Muscle of leg (tissue), 16 donors: ENCODE data around the gene CAPN12. TPM values are rescaled to one million over a fixed set of nuclear protein-coding genes. Genes with fewer than 3 reads are reported as not detected.
A peak's percentile ranks its signal among the peaks of the same experiment; 100 is the strongest.
"Not testable (repeated sequence)": the region's sequence is repeated elsewhere in the genome, so short reads cannot be mapped to it uniquely, and the experiment has no call there.

Experiments used
- DNase-seq: peaks from one replicate; pipeline ENCODE4 v3.0.0; 2013
- H3K27ac ChIP-seq: one replicate; pipeline ENCODE4 v1.5.1; 2013; ENCODE audit warnings: mild to moderate bottlenecking, low read length, control low read depth
- H3K27me3 ChIP-seq: one replicate; pipeline ENCODE4 v1.6.1; 2013; ENCODE audit warnings: low read length; ENCODE audit not compliant: control insufficient read depth, insufficient read depth
- H3K36me3 ChIP-seq: one replicate; pipeline ENCODE4 v1.6.1; 2013; ENCODE audit warnings: low read length; ENCODE audit not compliant: control insufficient read depth, insufficient read depth
- H3K4me1 ChIP-seq: one replicate; pipeline ENCODE4 v1.6.1; 2013; ENCODE audit warnings: low read length; ENCODE audit not compliant: control insufficient read depth, insufficient read depth
- H3K4me3 ChIP-seq: one replicate; pipeline ENCODE4 v1.5.1; 2013; ENCODE audit warnings: low read length, control low read depth
- H3K9me3 ChIP-seq: replicated peaks from 2 replicates; pipeline ENCODE4 v1.6.1; 2013; ENCODE audit warnings: low read depth, low read length; ENCODE audit not compliant: control insufficient read depth
- WGBS: methylation state at CpG from one replicate; pipeline ENCODE4 v1.1.5; 2013; ENCODE audit warnings: missing lambda C conversion rate; ENCODE audit not compliant: insufficient coverage; 5-methylcytosine and 5-hydroxymethylcytosine counted together
- long read RNA-seq, 11 donors: transcript quantifications; one replicate each; lab custom pipeline, GENCODE V29; 2026
- polyA plus RNA-seq, 8 donors: library from polyadenylated mRNA; unstranded; fragments of 120-200 nt; gene quantifications; one replicate each; pipeline versions ENCODE4 v1.2.1 to v1.2.3, GENCODE V29; 2013; ENCODE audit warnings: inconsistent platforms in 1 of 8, low replicate concordance in 1 of 8; ENCODE audit not compliant: insufficient read length in 8 of 8, insufficient read depth in 1 of 8
- total RNA-seq: library from RNA; stranded (reverse); fragments of 120-200 nt; gene quantifications from one replicate; pipeline ENCODE4 v1.2.4, GENCODE V29; 2013

Gene CAPN12
- total RNA-seq (0.62 TPM), polyA plus RNA-seq (1 to 10 TPM in 6 of 8 donors, under 1 TPM in 2; 0.23 to 2.1 (median 1.2) TPM)
- long read RNA-seq, donor 1 = 0 reads
- long read RNA-seq, donor 2 = 0 reads
- long read RNA-seq, donor 3 = 0 reads
- long read RNA-seq, donor 4 = 0 reads
- long read RNA-seq, donor 5 = 0 reads
- long read RNA-seq, donor 6 = 0 reads
- long read RNA-seq, donor 7, partial matches to known transcripts = 0 of 1 reads
- long read RNA-seq, donor 7, other reads (novel, unspliced or antisense) = 0 of 1 reads
- long read RNA-seq, donor 8, partial matches to known transcripts = 0 of 1 reads
- long read RNA-seq, donor 8, other reads (novel, unspliced or antisense) = 0 of 1 reads
- long read RNA-seq, donor 9 = 0 reads
- long read RNA-seq, donor 10 = 0 reads
- long read RNA-seq, donor 11 = 0 reads

GRCh38 chr19:38744298-38744681 lies at the start of gene CAPN12:
CAPN12 (minus strand) TSS chr19:38744474; CDS start chr19:38744165, 309 bp downstream.
- Histone ChIP-seq H3K36me3 (no peaks in the 10 kb centered on the region), H3K27ac (no peak within 1 kb of the TSS)

GRCh38 chr19:38793671-38794070 lies 49.4 kb upstream of the CAPN12 start:
- Histone ChIP-seq H3K36me3 (no peaks in the 10 kb centered on the region), H3K27ac (no peak overlapping the region), H3K27me3 (no peaks in the 10 kb centered on the region), H3K4me1 (peaks cover 10% of the 10 kb centered on the region), H3K4me3 (no peak overlapping the region), H3K9me3 (no peaks in the 10 kb centered on the region)
- DNase-seq = no peak
- WGBS = no CpG with 5 or more reads among the region's 5 CpGs

More at GRCh38 chr19:38744298-38744681, at the start of gene CAPN12:
- no peak within 1 kb of the TSS for H3K4me3 ChIP-seq
- WGBS = 82% methylated on average over 6 of the region's 10 CpGs
- H3K4me1 ChIP-seq = no peaks in the 10 kb centered on the region
- no peaks in the 10 kb centered on the region for H3K27me3 ChIP-seq
- H3K9me3 ChIP-seq = no peaks in the 10 kb centered on the region
- no peak for DNase-seq

- Histone ChIP-seq H3K9me3 (no peaks in the 10 kb centered on the region), H3K4me3 (no peak overlapping the region), H3K36me3 (no peaks in the 10 kb centered on the region), H3K4me1 (peaks cover 12% of the 10 kb centered on the region), H3K27ac (no peak overlapping the region), H3K27me3 (no peaks in the 10 kb centered on the region)
- DNase-seq = no peak
- WGBS = 23% methylated on average over 4 of the region's 8 CpGs
Measured at GRCh38 chr19:38793177-38793576, 48.9 kb upstream of the CAPN12 start.

- WGBS = 5% methylated on average over 41 of the region's 71 CpGs
- no peaks in the 10 kb centered on the region for H3K36me3 ChIP-seq
- peak overlapping the region; percentile 45 for H3K27ac ChIP-seq
- no peaks in the 10 kb centered on the region for H3K27me3 ChIP-seq
- peak; percentile 47 for DNase-seq
- H3K9me3 ChIP-seq = no peaks in the 10 kb centered on the region
- H3K4me1 ChIP-seq = peaks cover 12% of the 10 kb centered on the region
- peak overlapping the region; percentile 25 for H3K4me3 ChIP-seq
Measured at GRCh38 chr19:38792250-38793111, 48.2 kb upstream of the CAPN12 start.

GRCh38 chr19:38791451-38792064 lies 47.3 kb upstream of the CAPN12 start:
- WGBS = no CpG with 5 or more reads among the region's 40 CpGs
- H3K4me1 ChIP-seq = peaks cover 12% of the 10 kb centered on the region
- H3K27me3 ChIP-seq, H3K27ac ChIP-seq, H3K4me3 ChIP-seq, H3K9me3 ChIP-seq, H3K36me3 ChIP-seq, DNase-seq: not testable (repeated sequence)

GRCh38 chr19:38790507-38791403 lies 46.5 kb upstream of the CAPN12 start:
- H3K36me3 ChIP-seq, H3K4me3 ChIP-seq, H3K27me3 ChIP-seq, H3K27ac ChIP-seq, DNase-seq, H3K9me3 ChIP-seq: not testable (repeated sequence)
- no CpG with 5 or more reads among the region's 49 CpGs for WGBS
- H3K4me1 ChIP-seq = peaks cover 12% of the 10 kb centered on the region

GRCh38 chr19:38788478-38789243 lies 44.4 kb upstream of the CAPN12 start, which contains the start of gene LGALS7B:
LGALS7B (plus strand) TSS chr19:38789200; CDS start chr19:38789227, 27 bp downstream.
- no peaks in the 10 kb centered on the region for H3K36me3 ChIP-seq
- H3K4me3 ChIP-seq = no peak within 1 kb of the TSS
- no peak within 1 kb of the TSS for H3K27ac ChIP-seq
- peaks cover 12% of the 10 kb centered on the region for H3K4me1 ChIP-seq
- no peaks in the 10 kb centered on the region for H3K9me3 ChIP-seq
- WGBS = 46% methylated on average over 8 of the region's 17 CpGs
- no peaks in the 10 kb centered on the region for H3K27me3 ChIP-seq
- no peak for DNase-seq

- H3K4me3 ChIP-seq = no peak overlapping the region
- H3K9me3 ChIP-seq = no peaks in the 10 kb centered on the region
- no peaks in the 10 kb centered on the region for H3K36me3 ChIP-seq
- H3K4me1 ChIP-seq = peaks cover 4% of the 10 kb centered on the region
- no peak for DNase-seq
- H3K27me3 ChIP-seq = peaks cover 4% of the 10 kb centered on the region
- H3K27ac ChIP-seq = no peak overlapping the region
- WGBS = 70% methylated on average over 9 of the region's 11 CpGs
Measured at GRCh38 chr19:38786572-38787265, 42.4 kb upstream of the CAPN12 start.
